H1 (cell line): ENCODE measurements around the gene PSD.

ENCODE experiments used
- BRCA1 ChIP-seq: IDR thresholded peaks from 2 replicates; pipeline ENCODE4 v1.6.1; 2012; ENCODE audit warnings: low read depth, low read length, improper control_type of control experiment
- CREB1 ChIP-seq: IDR thresholded peaks from 2 replicates; pipeline ENCODE4 v1.6.1; 2012; ENCODE audit warnings: inconsistent platforms
- GABPA ChIP-seq: IDR thresholded peaks from 2 replicates; pipeline ENCODE4 v1.6.1; 2011; ENCODE audit warnings: mild to moderate bottlenecking, low read length, moderate library complexity, borderline replicate concordance; ENCODE audit not compliant: insufficient read depth
- SAP30 ChIP-seq: fragments of 300-600 bp; sonication (generic); IDR thresholded peaks from 2 replicates; pipeline ENCODE4 v1.7.1; 2012; ENCODE audit warnings: low read length, moderate library complexity, mild to moderate bottlenecking, inconsistent platforms; ENCODE audit not compliant: insufficient read depth, insufficient replicate concordance
- TCF12 ChIP-seq: IDR thresholded peaks from 2 replicates; pipeline ENCODE4 v1.6.1; 2011; ENCODE audit warnings: low read depth, mild to moderate bottlenecking, low read length
- YY1 ChIP-seq: IDR thresholded peaks from 2 replicates; pipeline ENCODE4 v1.6.1; 2011; ENCODE audit warnings: low read depth, mild to moderate bottlenecking, low read length

DNA sequence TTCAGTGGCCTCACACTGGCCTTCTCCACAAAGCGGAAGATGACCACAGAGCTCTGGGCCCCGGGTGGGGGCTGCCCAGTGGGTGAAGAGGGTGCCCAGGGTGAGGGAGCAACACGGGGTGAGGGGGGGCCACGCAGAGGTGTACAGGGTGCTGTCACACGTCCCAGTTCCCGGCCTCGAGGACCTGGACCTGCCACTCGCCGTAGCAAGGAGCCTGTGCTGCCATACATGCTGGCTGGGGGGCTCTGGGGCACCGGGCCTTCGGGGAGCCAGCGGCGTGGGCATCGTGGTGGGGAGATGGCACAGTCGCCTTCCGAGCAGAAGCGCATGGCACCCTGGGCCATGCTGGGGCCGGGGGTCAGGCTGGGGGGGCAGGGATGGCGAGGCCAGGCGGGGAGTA is 1.9 kb downstream of the PSD start:
- TF ChIP-seq CREB1, result no peak
- no peak for TF ChIP-seq YY1
- TF ChIP-seq TCF12, result no peak
- no peak for TF ChIP-seq SAP30
- no peak for TF ChIP-seq GABPA
- TF ChIP-seq BRCA1, result no peak
